CD4-positive, alpha-beta T cell (primary cell): ENCODE data around the gene TBC1D22A. TPM values are rescaled to one million over a fixed set of nuclear protein-coding genes. Genes with fewer than 3 reads are reported as not detected.

ENCODE experiments used
- ATAC-seq: fragments of 200-7000 bp; cut with Tn5 transposase; one replicate; pipeline ENCODE4 v1.10.0; 2022; ENCODE audit warnings: mild to moderate bottlenecking; ENCODE audit not compliant: poor library complexity
- CTCF ChIA-PET: fragments of 350-600 bp; sonication (Branson Sonifier 250); formaldehyde crosslinking; loops from one replicate; lab custom pipeline; 2021; ENCODE audit warnings: antibody characterized with exemption, inconsistent platforms; lab: Charles Lee
- POLR2A ChIA-PET: fragments of 350-600 bp; sonication (Branson Sonifier 250); formaldehyde crosslinking; loops from one replicate; lab custom pipeline; 2021; ENCODE audit warnings: antibody characterized with exemption, inconsistent platforms; lab: Charles Lee
- DNase-seq, 14 experiments: peaks; one replicate each; pipeline ENCODE4 v3.0.0-alpha.2; 2013 to 2020; ENCODE audit warnings: mixed read lengths in 2 of 14
- H3K27ac ChIP-seq, 2 donors: one replicate each; pipeline versions ENCODE4 v1.5.1 to v1.7.0; 2013; ENCODE audit warnings: low read length in 2 of 2, low read depth in 1 of 2, mild to moderate bottlenecking in 1 of 2
- H3K27me3 ChIP-seq, 2 experiments: 1 replicate in 1 of 2; 2 replicates in 1 of 2; pipeline versions ENCODE4 v1.6.1 to v1.7.0; 2013; ENCODE audit warnings: low read length in 2 of 2, control low read depth in 1 of 2, mild to moderate bottlenecking in 1 of 2, moderate library complexity in 1 of 2; ENCODE audit not compliant: insufficient read depth in 2 of 2, control insufficient read depth in 1 of 2
- H3K36me3 ChIP-seq: one replicate; pipeline ENCODE4 v1.6.1; 2013; ENCODE audit warnings: low read length, control low read depth; ENCODE audit not compliant: insufficient read depth
- H3K4me1 ChIP-seq: one replicate; pipeline ENCODE4 v1.6.1; 2013; ENCODE audit warnings: low read length, control low read depth; ENCODE audit not compliant: insufficient read depth
- H3K4me3 ChIP-seq: one replicate; pipeline ENCODE4 v1.5.1; 2013; ENCODE audit warnings: mild to moderate bottlenecking, low read length, moderate library complexity
- H3K9me3 ChIP-seq, 2 experiments: 1 replicate in 1 of 2; 2 replicates in 1 of 2; pipeline versions ENCODE4 v1.6.1 to v1.7.0; 2013; ENCODE audit warnings: low read length in 2 of 2, mild to moderate bottlenecking in 2 of 2, control low read depth in 1 of 2, moderate library complexity in 1 of 2; ENCODE audit not compliant: control insufficient read depth in 1 of 2, insufficient read depth in 1 of 2
- H3K27ac Mint-ChIP-seq: one replicate; pipeline ENCODE4 v1.8.0; 2020; ENCODE audit warnings: mixed read lengths
- H3K27me3 Mint-ChIP-seq: one replicate; pipeline ENCODE4 v1.8.0; 2021; ENCODE audit warnings: mixed read lengths
- H3K36me3 Mint-ChIP-seq: one replicate; pipeline ENCODE4 v1.8.0; 2021; ENCODE audit warnings: low read depth, mixed read lengths
- H3K4me1 Mint-ChIP-seq: one replicate; pipeline ENCODE4 v1.8.0; 2021; ENCODE audit warnings: low read depth, mixed read lengths
- H3K4me3 Mint-ChIP-seq: one replicate; pipeline ENCODE4 v1.8.0; 2020; ENCODE audit warnings: mild to moderate bottlenecking, mixed read lengths
- H3K9me3 Mint-ChIP-seq: one replicate; pipeline ENCODE4 v1.8.0; 2020; ENCODE audit warnings: mixed read lengths
- intact Hi-C, 2 experiments: fragments of 100-400 bp; cut with DNase I in 1 of 2; cut with micrococcal nuclease in 1 of 2; formaldehyde crosslinking; loops; one replicate each; pipeline versions ENCODE4 v1.15.1 to v1.9.0; 2023 to 2025; cut with DNase I, micrococcal nuclease
- total RNA-seq, 174 experiments: library from RNA in 2 of 174; stranded (reverse) in 2 of 174; gene quantifications; one replicate each; pipeline ENCODE4 v1.2.3 and lab custom pipeline; 2021 to 2026
- TF ChIP-seq, protein P1 (sequence below): fragments of 200-600 bp; IDR thresholded peaks from one replicate; pipeline ENCODE4 v1.8.0; 2022; ENCODE audit warnings: antibody characterized with exemption, mild to moderate bottlenecking

The TBC1D22A gene
- total RNA-seq, 2 experiments from 2014 or later = 27.1 to 31.7 TPM

GRCh38 chr22:47151064-47151463 lies 388.6 kb downstream of the TBC1D22A start:
- Mint-ChIP-seq H3K36me3 (peaks cover 6% of the 10 kb centered on the region), H3K4me1 (no peaks in the 10 kb centered on the region), H3K27ac (no peak overlapping the region), H3K9me3 (no peaks in the 10 kb centered on the region), H3K4me3 (no peak overlapping the region), H3K27me3 (no peaks in the 10 kb centered on the region)
- Histone ChIP-seq H3K36me3 (peaks cover 2% of the 10 kb centered on the region), H3K9me3 (peaks cover 0 to 25% of the 10 kb centered on the region in 2 experiments), H3K27me3 (no peaks in the 10 kb centered on the region), H3K4me3 (no peak overlapping the region), H3K4me1 (no peaks in the 10 kb centered on the region), H3K27ac (no peak overlapping the region)
- ChIA-PET POLR2A (no interaction called here), CTCF (no interaction called here)
- DNase-seq = no peak
- TF ChIP-seq, protein P1, sequence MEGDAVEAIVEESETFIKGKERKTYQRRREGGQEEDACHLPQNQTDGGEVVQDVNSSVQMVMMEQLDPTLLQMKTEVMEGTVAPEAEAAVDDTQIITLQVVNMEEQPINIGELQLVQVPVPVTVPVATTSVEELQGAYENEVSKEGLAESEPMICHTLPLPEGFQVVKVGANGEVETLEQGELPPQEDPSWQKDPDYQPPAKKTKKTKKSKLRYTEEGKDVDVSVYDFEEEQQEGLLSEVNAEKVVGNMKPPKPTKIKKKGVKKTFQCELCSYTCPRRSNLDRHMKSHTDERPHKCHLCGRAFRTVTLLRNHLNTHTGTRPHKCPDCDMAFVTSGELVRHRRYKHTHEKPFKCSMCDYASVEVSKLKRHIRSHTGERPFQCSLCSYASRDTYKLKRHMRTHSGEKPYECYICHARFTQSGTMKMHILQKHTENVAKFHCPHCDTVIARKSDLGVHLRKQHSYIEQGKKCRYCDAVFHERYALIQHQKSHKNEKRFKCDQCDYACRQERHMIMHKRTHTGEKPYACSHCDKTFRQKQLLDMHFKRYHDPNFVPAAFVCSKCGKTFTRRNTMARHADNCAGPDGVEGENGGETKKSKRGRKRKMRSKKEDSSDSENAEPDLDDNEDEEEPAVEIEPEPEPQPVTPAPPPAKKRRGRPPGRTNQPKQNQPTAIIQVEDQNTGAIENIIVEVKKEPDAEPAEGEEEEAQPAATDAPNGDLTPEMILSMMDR = no peak
- ATAC-seq = no peak
- intact Hi-C loops = no loop called here

DNA sequence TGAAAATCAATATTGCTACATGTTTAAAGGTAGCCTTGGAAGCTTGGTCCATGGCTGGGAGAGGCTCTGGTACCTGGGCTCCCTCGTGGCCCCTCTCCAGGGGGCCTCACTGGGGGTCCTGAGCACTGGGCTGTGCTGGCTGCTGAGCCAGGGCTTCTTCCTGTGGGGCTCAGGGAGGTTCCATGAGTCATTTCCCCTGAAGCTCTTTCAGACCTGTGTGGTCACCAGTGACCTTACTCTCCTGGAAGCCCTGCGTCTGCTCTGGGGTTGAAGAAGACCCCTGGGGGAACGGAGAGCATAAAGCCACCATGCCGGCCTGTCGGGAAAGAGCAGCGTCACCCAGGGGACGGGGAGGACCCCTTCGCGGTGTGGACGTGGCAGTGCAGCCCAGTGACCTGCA lies 389.0 kb downstream of the TBC1D22A start:
- Histone ChIP-seq H3K4me3 (no peak overlapping the region), H3K9me3 (peaks cover 0 to 25% of the 10 kb centered on the region in 2 experiments), H3K4me1 (no peaks in the 10 kb centered on the region), H3K36me3 (peaks cover 2% of the 10 kb centered on the region), H3K27me3 (no peaks in the 10 kb centered on the region), H3K27ac (no peak overlapping the region)
- intact Hi-C loops = no loop called here
- no peaks in the 10 kb centered on the region for H3K4me1 Mint-ChIP-seq
- DNase-seq (no peak), ATAC-seq (no peak)
- TF ChIP-seq, protein P1 = no peak
- CTCF ChIA-PET = no interaction called here
- H3K27ac Mint-ChIP-seq = no peak overlapping the region
- H3K27me3 Mint-ChIP-seq = no peaks in the 10 kb centered on the region
- POLR2A ChIA-PET = no interaction called here
- H3K36me3 Mint-ChIP-seq = peaks cover 9% of the 10 kb centered on the region
- no peaks in the 10 kb centered on the region for H3K9me3 Mint-ChIP-seq
- no peak overlapping the region for H3K4me3 Mint-ChIP-seq

DNA sequence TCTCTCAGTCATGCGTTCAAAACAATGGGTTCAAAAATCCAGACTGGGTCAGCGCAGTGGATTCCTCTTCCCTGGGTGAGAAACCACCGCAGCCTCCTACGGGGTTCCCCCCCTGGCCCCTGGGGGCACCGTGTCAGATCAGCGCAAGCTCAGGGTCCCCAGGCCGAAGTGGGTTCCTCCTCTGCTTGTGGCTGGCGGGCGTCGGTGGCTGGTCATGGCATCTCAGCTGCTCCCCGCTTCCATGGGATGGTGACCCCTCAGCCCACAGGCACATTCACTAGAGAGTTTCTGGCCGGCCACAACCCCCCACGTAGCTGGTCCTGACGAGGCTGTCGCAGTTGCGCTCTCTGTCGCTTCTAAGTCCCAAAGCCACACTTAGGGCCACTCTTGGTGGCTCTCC lies 389.8 kb downstream of the TBC1D22A start:
- H3K4me3 Mint-ChIP-seq = no peak overlapping the region
- H3K9me3 ChIP-seq = peaks cover 0 to 25% of the 10 kb centered on the region in 2 experiments
- no peaks in the 10 kb centered on the region for H3K27me3 Mint-ChIP-seq
- no peaks in the 10 kb centered on the region for H3K9me3 Mint-ChIP-seq
- intact Hi-C loops = no loop called here
- no peak overlapping the region for H3K27ac Mint-ChIP-seq
- no peak overlapping the region for H3K4me3 ChIP-seq
- no peaks in the 10 kb centered on the region for H3K27me3 ChIP-seq
- H3K36me3 Mint-ChIP-seq = peaks cover 16% of the 10 kb centered on the region
- CTCF ChIA-PET = no interaction called here
- TF ChIP-seq, protein P1 = no peak
- no peaks in the 10 kb centered on the region for H3K4me1 ChIP-seq
- POLR2A ChIA-PET = no interaction called here
- H3K27ac ChIP-seq = no peak overlapping the region
- peaks cover 2% of the 10 kb centered on the region for H3K36me3 ChIP-seq
- DNase-seq = no peak
- H3K4me1 Mint-ChIP-seq = no peaks in the 10 kb centered on the region
- ATAC-seq = no peak
